ENCODE measurements around the gene PTH1R. TPM values are rescaled to one million over a fixed set of nuclear protein-coding genes. Genes with fewer than 3 reads are reported as not detected.

PTH1R gene
- total RNA-seq, 1 experiment from 2014 or later = 0.32 TPM

DNA sequence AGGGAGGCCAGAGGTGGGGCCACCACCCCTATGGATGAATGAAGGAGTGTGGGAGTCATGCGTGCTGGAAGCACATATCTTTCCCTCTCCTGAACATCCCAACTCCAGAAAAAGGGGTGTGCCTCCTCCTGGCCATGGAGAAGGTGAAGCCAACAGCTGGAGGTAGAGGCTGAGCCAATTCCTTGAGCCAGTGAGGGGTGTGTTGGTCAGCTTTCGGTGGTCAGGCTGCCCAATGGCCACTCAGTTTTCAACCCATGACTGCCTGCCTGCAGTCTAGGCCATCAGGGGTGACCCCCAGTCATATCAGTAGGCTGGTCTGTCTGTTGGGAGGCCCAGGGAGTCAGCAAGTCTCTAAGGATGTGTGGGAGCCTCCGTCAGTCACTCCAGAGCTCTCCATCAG is 13.6 kb downstream of the PTH1R start:
- Histone ChIP-seq H3K27ac (ENCODE audit: low read depth, low read length) (no peak overlapping the region), H4K20me1 (ENCODE audit: insufficient read depth) (no peaks in the 10 kb centered on the region), H3K9me2 (ENCODE audit: insufficient read depth) (no peaks in the 10 kb centered on the region), H3K36me3 (ENCODE audit: control insufficient read depth in 1 of 2, insufficient read depth in 2 of 2, low read length in 2 of 2) (no peaks in the 10 kb centered on the region), H3K79me2 (ENCODE audit: insufficient read depth, low read length) (no peaks in the 10 kb centered on the region), H3K4me2 (ENCODE audit: low read length) (no peak overlapping the region), H3K27me3 (ENCODE audit: insufficient read depth, low read length) (no peaks in the 10 kb centered on the region), H3K4me1 (ENCODE audit: control insufficient read depth in 1 of 2, insufficient read depth in 2 of 2, low read length in 2 of 2) (peaks cover 0 to 13% of the 10 kb centered on the region in 2 experiments; a peak in 2 of 4 replicates), H3K9ac (ENCODE audit: low read length) (no peak overlapping the region), H3K4me3 (replicated peaks in 1 of 2; ENCODE audit: low read depth in 1 of 2, low read length in 2 of 2) (no peak overlapping the region), H2AFZ (ENCODE audit: low read depth, low read length, poor library complexity, severe bottlenecking) (no peak overlapping the region), H3K9me3 (ENCODE audit: control insufficient read depth in 1 of 2, insufficient read depth in 1 of 2, low read depth in 1 of 2, low read length in 2 of 2) (no peaks in the 10 kb centered on the region)
- ATAC-seq (no peak), DNase-seq (ENCODE audit: low read depth, low spot score) (no peak)
- ChIA-PET RAD21 (ENCODE audit: low non-redundant PET in 1 of 2, low total read pairs in 2 of 2, uncharacterized antibody in 2 of 2, unreplicated experiment in 2 of 2) (no interaction called here), POLR2A (no interaction called here), CTCF (interaction anchor here (1.1 kb wide), 1 partner anchor 433 kb away, joined by 4 read pairs; no protein-coding TSS in a partner anchor)
- intact Hi-C loops (cut with micrococcal nuclease) = no loop called here
- no TSS peak for BruUV-seq (replicated peaks)
- TF ChIP-seq MAX (IDR thresholded peaks at IDR 0.05) (no peak), POLR2AphosphoS5 (IDR thresholded peaks at IDR 0.05; ENCODE audit: low read depth, low read length) (no peak), ELF1 (IDR thresholded peaks at IDR 0.05; ENCODE audit: borderline replicate concordance, low read depth) (no peak), SP1 (IDR thresholded peaks at IDR 0.05; ENCODE audit: low read depth) (no peak), ZBTB33 (IDR thresholded peaks at IDR 0.05; ENCODE audit: extremely low read depth, insufficient replicate concordance, low read length) (no peak), ZNF274 (IDR thresholded peaks at IDR 0.05; ENCODE audit: low read depth, low read length) (no peak), SRF (IDR thresholded peaks at IDR 0.05; ENCODE audit: low read depth) (no peak), YY1 (IDR thresholded peaks at IDR 0.05; ENCODE audit: extremely low read depth, insufficient replicate concordance, low read depth, low read length) (no peak), SIN3A (IDR thresholded peaks at IDR 0.05; ENCODE audit: low read depth) (no peak)

All from HCT116 (cell line).